Hypothalamus (tissue), 51 donors: ENCODE data around the gene DDIAS.
"Not testable (repeated sequence)": the region's sequence is repeated elsewhere in the genome, so short reads cannot be mapped to it uniquely, and the experiment has no call there.

Source experiments
- DNase-seq, 51 donors: peaks; one replicate each; lab custom pipeline; 2025; lab: John Stamatoyannopoulos, UW

The DDIAS gene

GRCh38 chr11:82959987-82960778 lies 58.6 kb downstream of the DDIAS start:
- DNase-seq: no peak

GRCh38 chr11:82960779-82961143 lies 59.2 kb downstream of the DDIAS start:
- no peak for DNase-seq

DNA sequence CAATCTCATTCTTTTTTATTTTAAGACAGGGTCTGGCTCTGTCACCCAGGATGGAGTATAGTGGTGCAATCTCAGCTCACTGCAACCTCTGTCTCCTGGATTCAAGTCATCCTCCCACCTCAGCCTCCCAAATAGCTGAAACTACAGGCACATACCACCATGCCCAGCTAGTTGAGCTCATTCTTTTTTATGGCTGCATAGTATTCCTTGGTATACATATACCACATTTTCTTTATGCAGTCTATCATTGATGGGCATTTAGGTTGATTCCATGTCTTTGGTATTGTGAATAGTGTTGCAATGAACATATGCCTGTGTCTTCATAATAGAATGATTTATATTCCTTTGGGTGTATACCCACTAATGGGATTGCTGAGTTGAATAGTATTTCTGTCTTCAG lies 60.5 kb downstream of the DDIAS start:
- DNase-seq: not testable (repeated sequence)

DNA sequence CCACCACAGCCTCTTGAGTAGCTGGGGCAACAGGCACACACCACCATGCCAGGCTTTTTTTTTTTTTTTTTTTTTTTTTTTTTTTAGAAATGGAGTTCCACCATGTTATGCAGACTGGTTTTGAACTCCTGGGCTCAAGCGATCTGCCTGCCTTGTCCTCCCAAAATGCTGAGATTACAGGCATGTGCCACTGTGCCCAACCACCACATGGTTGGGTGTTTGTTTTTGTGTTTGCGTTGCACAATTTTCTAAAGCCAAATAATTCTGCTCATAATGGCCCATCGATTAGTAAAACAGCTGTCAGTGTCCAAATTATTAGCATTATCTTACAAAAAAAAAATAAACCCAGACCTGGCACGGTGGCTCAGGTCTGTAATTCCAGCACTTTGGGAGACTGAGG lies 65.8 kb downstream of the DDIAS start:
- DNase-seq: no peak

- DNase-seq: no peak
Observed at GRCh38 chr11:82969811-82970210, 68.3 kb downstream of the DDIAS start.

- DNase-seq: not testable (repeated sequence)
Observed at GRCh38 chr11:82970507-82971083, 69.1 kb downstream of the DDIAS start.

- DNase-seq: not testable (repeated sequence)
Observed at GRCh38 chr11:82971519-82971946, 70.0 kb downstream of the DDIAS start.

DNA sequence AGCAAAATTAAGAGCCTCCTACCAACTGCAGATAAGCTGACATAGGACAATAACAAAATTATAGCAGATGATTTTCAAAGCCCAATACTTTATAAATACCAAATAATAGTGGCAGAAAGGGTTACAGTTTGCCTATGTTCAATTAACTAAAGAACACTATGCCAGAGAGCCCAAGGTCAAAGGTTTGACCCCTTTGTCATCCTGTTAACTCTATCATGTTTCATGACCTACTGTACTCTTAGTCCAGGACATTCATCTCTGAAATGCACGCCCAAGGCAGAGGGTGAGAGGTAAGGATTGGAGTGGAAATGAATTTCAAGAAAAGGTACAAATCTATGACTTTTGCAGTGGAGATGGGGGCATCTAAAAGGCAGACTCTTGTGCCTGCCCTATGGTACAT lies 70.6 kb downstream of the DDIAS start:
- no peak for DNase-seq

GRCh38 chr11:82974135-82974534 lies 72.6 kb downstream of the DDIAS start:
- no peak for DNase-seq

DNA sequence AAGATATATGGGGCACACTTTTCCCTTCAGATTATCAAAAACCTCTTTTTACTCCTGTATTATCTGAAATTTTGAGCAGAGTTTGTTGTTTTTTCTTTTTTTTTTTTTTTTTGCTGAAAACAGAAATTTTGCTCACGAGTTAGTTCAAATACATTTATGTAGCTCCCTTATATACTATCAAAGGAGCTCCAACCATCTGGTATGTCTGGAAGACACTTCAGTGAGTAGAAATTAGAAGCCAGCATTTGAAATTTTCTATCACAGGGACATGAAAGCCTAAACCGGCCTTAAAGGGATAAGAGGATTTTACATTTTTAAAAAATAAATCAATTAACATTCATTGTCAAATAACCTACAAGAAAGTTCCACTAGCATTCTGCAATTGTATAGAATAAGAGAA lies 73.3 kb downstream of the DDIAS start:
- no peak for DNase-seq

DNA sequence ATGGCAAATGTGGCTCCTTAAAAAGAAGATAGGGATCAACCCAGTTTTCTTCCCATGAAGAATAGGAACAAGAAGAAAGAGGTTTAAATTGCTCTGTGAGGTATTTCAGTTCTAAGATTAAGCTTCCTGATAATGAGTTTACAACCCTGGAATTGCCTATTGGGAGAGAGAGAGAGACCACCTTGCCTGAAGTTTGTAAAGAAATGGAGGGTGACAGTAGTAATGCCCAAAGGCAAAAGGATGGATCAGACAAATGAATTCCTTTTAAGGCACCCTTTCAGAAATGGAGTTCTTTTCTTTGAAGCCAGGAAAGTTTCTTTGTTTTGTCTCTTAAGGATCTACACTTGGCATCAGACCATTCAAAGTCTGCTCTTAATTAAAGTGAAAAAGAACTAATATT lies 74.3 kb downstream of the DDIAS start:
- no peak for DNase-seq

- no peak for DNase-seq
Observed at GRCh38 chr11:82976786-82977185, 75.2 kb downstream of the DDIAS start.

DNA sequence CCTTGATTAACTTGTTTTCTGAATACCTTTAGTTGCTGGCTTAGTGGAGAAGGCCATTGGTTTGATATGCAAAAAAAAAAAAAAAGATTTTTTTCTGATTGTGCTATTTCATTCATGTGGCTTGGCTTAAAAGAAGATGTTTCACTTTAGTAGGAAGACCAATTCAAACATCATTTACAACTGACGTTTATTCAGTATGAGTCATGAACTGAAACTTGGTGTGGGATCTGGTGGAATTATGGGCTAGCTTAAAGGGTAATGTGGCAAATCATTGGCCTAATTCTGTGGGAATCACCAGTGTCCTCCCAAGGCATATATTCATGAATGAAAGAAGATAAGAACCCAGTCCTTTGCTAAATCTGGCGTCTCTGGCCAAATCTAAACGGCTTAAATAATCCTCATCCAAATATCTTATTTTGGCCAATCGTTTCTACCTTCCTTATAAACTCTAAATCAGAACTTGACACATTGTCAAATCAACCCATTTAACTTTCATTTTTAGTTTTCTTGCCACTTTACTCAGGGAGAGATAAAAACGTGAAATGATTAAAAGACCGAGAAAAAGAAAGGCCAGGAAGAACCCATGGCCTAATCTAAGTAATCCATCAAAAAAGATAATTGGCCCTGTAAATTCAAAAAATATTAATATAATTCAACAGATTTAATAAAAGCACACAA lies 77.0 kb downstream of the DDIAS start:
- DNase-seq: no peak

- DNase-seq: no peak
Observed at GRCh38 chr11:82979824-82980223, 78.3 kb downstream of the DDIAS start.

- DNase-seq: no peak
Observed at GRCh38 chr11:82980292-82980691, 78.8 kb downstream of the DDIAS start.

DNA sequence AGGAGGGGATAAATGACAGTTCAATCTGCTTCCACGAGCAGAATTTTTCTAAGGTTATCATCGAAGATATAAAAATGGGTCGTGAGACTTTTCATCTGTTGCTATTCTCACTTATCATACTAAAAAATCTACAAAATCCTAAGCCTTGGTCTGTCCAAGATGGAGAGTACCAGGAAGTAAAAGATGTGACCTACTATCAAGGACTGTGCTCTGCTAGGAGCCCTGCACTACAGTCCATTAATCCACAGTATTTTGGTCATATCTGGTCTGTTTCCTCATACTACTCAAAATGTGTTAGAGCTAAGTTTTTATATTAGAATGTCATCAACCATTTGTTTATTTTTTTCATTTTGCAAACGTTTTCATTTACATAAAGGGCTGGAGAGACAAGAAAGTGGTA lies 79.4 kb downstream of the DDIAS start:
- DNase-seq: no peak

DNA sequence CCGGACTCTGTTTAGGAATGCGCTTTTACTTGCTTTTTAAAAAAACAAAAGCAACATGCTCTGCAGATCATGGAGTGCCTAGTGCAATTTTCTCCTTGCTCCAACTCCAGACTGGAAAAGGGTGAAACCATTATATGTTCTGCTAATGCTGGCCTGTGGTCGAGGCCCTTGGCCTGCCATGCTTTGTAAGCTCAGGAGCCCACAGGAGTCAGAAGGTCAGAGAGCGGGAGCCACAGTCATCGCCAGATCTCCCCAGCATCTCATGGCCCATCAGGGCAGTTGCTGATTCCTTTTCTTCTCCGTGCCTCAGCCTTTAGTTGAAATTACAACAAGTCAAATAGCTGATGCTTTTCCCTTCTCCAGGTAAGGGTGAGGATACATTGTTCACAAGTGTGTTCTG lies 80.3 kb downstream of the DDIAS start:
- DNase-seq: no peak
